Astrocyte (in vitro differentiated cells and primary cell): ENCODE measurements around the gene PRELID3B. TPM values are rescaled to one million over a fixed set of nuclear protein-coding genes. Genes with fewer than 3 reads are reported as not detected.

ENCODE experiments used
- DNase-seq: peaks from one replicate; pipeline ENCODE4 v3.0.0-alpha.2; 2010; ENCODE audit warnings: low read depth
- FAIRE-seq: peaks from 2 replicates; lab custom pipeline; 2011; peaks lifted over from hg19 to GRCh38; lab: Jason Lieb, UNC
- H2AFZ ChIP-seq: 2 replicates; pipeline ENCODE4 v1.6.0; 2012; ENCODE audit warnings: low read depth, low read length, inconsistent platforms
- H3K27ac ChIP-seq: 2 replicates; pipeline ENCODE4 v1.5.1; 2011; ENCODE audit warnings: low read depth, low read length, inconsistent platforms
- H3K27me3 ChIP-seq: 2 replicates; pipeline ENCODE4 v1.6.0; 2011; ENCODE audit warnings: low read length, inconsistent platforms; ENCODE audit not compliant: insufficient read depth
- H3K36me3 ChIP-seq: 2 replicates; pipeline ENCODE4 v1.5.1; 2011; ENCODE audit warnings: low read length, inconsistent platforms; ENCODE audit not compliant: insufficient read depth
- H3K4me1 ChIP-seq: 2 replicates; pipeline ENCODE4 v1.5.1; 2011; ENCODE audit warnings: low read length, inconsistent platforms; ENCODE audit not compliant: insufficient read depth
- H3K4me2 ChIP-seq: 2 replicates; pipeline ENCODE4 v1.6.0; 2012; ENCODE audit warnings: low read length, inconsistent platforms
- H3K4me3 ChIP-seq: 2 replicates; pipeline ENCODE4 v1.5.1; 2011; ENCODE audit warnings: low read depth, mild to moderate bottlenecking, low read length, inconsistent platforms; ENCODE audit not compliant: insufficient read depth
- H3K79me2 ChIP-seq: 2 replicates; pipeline ENCODE4 v1.6.0; 2012; ENCODE audit warnings: mild to moderate bottlenecking, low read length, inconsistent platforms; ENCODE audit not compliant: insufficient read depth
- H3K9ac ChIP-seq: 2 replicates; pipeline ENCODE4 v1.6.0; 2012; ENCODE audit warnings: mild to moderate bottlenecking, low read length, inconsistent platforms
- H3K9me3 ChIP-seq: 2 replicates; pipeline ENCODE4 v1.5.1; 2012; ENCODE audit warnings: low read depth, mild to moderate bottlenecking, low read length, inconsistent platforms; ENCODE audit not compliant: insufficient read depth
- H4K20me1 ChIP-seq: 2 replicates; pipeline ENCODE4 v1.6.0; 2012; ENCODE audit warnings: low read length, inconsistent platforms; ENCODE audit not compliant: insufficient read depth
- H3K27ac Mint-ChIP-seq: one replicate; pipeline ENCODE4 v1.8.0; 2021; ENCODE audit warnings: mild to moderate bottlenecking, mixed read lengths; ENCODE audit not compliant: unreplicated experiment
- H3K27me3 Mint-ChIP-seq: one replicate; pipeline ENCODE4 v1.8.0; 2021; ENCODE audit warnings: low read depth, mixed read lengths; ENCODE audit not compliant: unreplicated experiment
- H3K36me3 Mint-ChIP-seq: one replicate; pipeline ENCODE4 v1.8.0; 2021; ENCODE audit warnings: low read depth, mixed read lengths; ENCODE audit not compliant: unreplicated experiment
- H3K4me1 Mint-ChIP-seq: one replicate; pipeline ENCODE4 v1.8.0; 2021; ENCODE audit warnings: low read depth, mixed read lengths; ENCODE audit not compliant: unreplicated experiment
- H3K4me3 Mint-ChIP-seq: one replicate; pipeline ENCODE4 v1.8.0; 2021; ENCODE audit warnings: mild to moderate bottlenecking, moderate library complexity, mixed read lengths; ENCODE audit not compliant: unreplicated experiment
- H3K9me3 Mint-ChIP-seq: one replicate; pipeline ENCODE4 v1.8.0; 2021; ENCODE audit warnings: mild to moderate bottlenecking, mixed read lengths; ENCODE audit not compliant: unreplicated experiment
- CTCF ChIP-seq: IDR thresholded peaks from 2 replicates; pipeline ENCODE4 v1.5.1; 2011; ENCODE audit warnings: low read depth, mild to moderate bottlenecking, inconsistent platforms, low read length, moderate library complexity; ENCODE audit not compliant: insufficient read depth
- EZH2 ChIP-seq: IDR thresholded peaks from 2 replicates; pipeline ENCODE4 v1.6.1; 2012; ENCODE audit warnings: mild to moderate bottlenecking, low read length, inconsistent platforms; ENCODE audit not compliant: insufficient read depth
- total RNA-seq: library from RNA; stranded (reverse); gene quantifications from 2 replicates; pipeline ENCODE4 v1.2.1, GENCODE V29; 2021

PRELID3B gene
- total RNA-seq, 1 donor from 2014 or later, result 68.8 TPM

GRCh38 chr20:59015812-59016711, 26.5 kb downstream of the PRELID3B start:
- Histone ChIP-seq H3K4me3 (no peak overlapping the region), H3K27ac (no peak overlapping the region)
- H3K4me1 Mint-ChIP-seq, result peaks cover 29% of the 10 kb centered on the region

GRCh38 chr20:59015411-59015810, 27.2 kb downstream of the PRELID3B start:
- TF ChIP-seq EZH2, result no peak
- no peak for TF ChIP-seq CTCF
- Mint-ChIP-seq H3K27me3 (no peaks in the 10 kb centered on the region), H3K4me3 (no peak overlapping the region), H3K9me3 (no peaks in the 10 kb centered on the region), H3K4me1 (peaks cover 29% of the 10 kb centered on the region), H3K27ac (no peak overlapping the region), H3K36me3 (no peaks in the 10 kb centered on the region)
- no peaks in the 10 kb centered on the region for H3K79me2 ChIP-seq
- H4K20me1 ChIP-seq, result no peaks in the 10 kb centered on the region
- no peak overlapping the region for H3K9ac ChIP-seq
- no peaks in the 10 kb centered on the region for H3K27me3 ChIP-seq
- no peak overlapping the region for H2AFZ ChIP-seq
- H3K4me1 ChIP-seq, result peaks cover 38% of the 10 kb centered on the region
- no peak overlapping the region for H3K4me2 ChIP-seq
- no peak overlapping the region for H3K4me3 ChIP-seq
- FAIRE-seq, result no peak
- no peaks in the 10 kb centered on the region for H3K36me3 ChIP-seq
- no peak for DNase-seq
- H3K9me3 ChIP-seq, result no peaks in the 10 kb centered on the region
- H3K27ac ChIP-seq, result no peak overlapping the region

More at GRCh38 chr20:59015812-59016711, 26.5 kb downstream of the PRELID3B start:
- Histone ChIP-seq H3K36me3 (no peaks in the 10 kb centered on the region), H3K4me2 (no peak overlapping the region), H2AFZ (no peak overlapping the region), H3K79me2 (no peaks in the 10 kb centered on the region), H3K4me1 (peaks cover 37% of the 10 kb centered on the region), H3K9ac (no peak overlapping the region), H3K9me3 (no peaks in the 10 kb centered on the region), H4K20me1 (peaks cover 5% of the 10 kb centered on the region), H3K27me3 (no peaks in the 10 kb centered on the region)
- Mint-ChIP-seq H3K9me3 (no peaks in the 10 kb centered on the region), H3K36me3 (no peaks in the 10 kb centered on the region), H3K27ac (no peak overlapping the region), H3K4me3 (no peak overlapping the region), H3K27me3 (no peaks in the 10 kb centered on the region)
- no peak for DNase-seq
- no peak for TF ChIP-seq CTCF
- TF ChIP-seq EZH2, result no peak
- FAIRE-seq, result no peak
